PFSK-1 (cell line): ENCODE results near the gene PTPN14.

Experiments
- FOXP2 ChIP-seq: optimal IDR thresholded peaks from 2 replicates; pipeline ENCODE3; 2011; ENCODE audit warnings: borderline replicate concordance, control low read depth, inconsistent platforms; ENCODE audit not compliant: insufficient read depth; ENCODE audit errors: extremely low read length, extremely low read depth
- POLR2AphosphoS5 ChIP-seq: IDR thresholded peaks from 2 replicates; pipeline ENCODE4 v1.6.1; 2012; ENCODE audit warnings: low read depth, mild to moderate bottlenecking, control low read depth, low read length, moderate library complexity
- REST ChIP-seq, 2 experiments: IDR thresholded peaks; 2 replicates each; pipeline versions ENCODE4 v1.6.1 to v1.8.0; 2011 to 2012; ENCODE audit warnings: low read depth in 2 of 2, low read length in 2 of 2, control low read depth in 1 of 2, inconsistent platforms in 1 of 2, mild to moderate bottlenecking in 1 of 2, moderate library complexity in 1 of 2; ENCODE audit not compliant: insufficient read depth in 1 of 2
- SIN3A ChIP-seq: IDR thresholded peaks from 2 replicates; pipeline ENCODE4 v1.6.1; 2012; ENCODE audit warnings: mild to moderate bottlenecking, low read length, moderate library complexity, borderline replicate concordance; ENCODE audit not compliant: insufficient read depth

GRCh38 chr1:214466403-214467077 is 84.9 kb downstream of the PTPN14 start:
- TF ChIP-seq POLR2AphosphoS5 = no peak
- TF ChIP-seq SIN3A = no peak
- TF ChIP-seq REST (IDR thresholded peaks at IDR 0.05; ENCODE audit: insufficient read depth in 1 of 2, low read depth in 2 of 2, low read length in 2 of 2) = no peak
- TF ChIP-seq FOXP2 = no peak
